HCT116 (cell line): ENCODE measurements around the gene RDH14. TPM values are rescaled to one million over a fixed set of nuclear protein-coding genes. Genes with fewer than 3 reads are reported as not detected.

ENCODE experiments used
- ATAC-seq: fragments of 200-7000 bp; cut with Tn5 transposase; 2 replicates; pipeline ENCODE4 v1.9.1; 2020; ENCODE audit warnings: mild to moderate bottlenecking, moderate library complexity
- BruUV-seq: library from RNA; stranded (reverse); fragments of 400-500 nt; replicated peaks from 2 replicates; lab custom pipeline; 2021; lab: Mats Ljungman, UMichigan
- CTCF ChIA-PET: fragments of 300-600 bp; sonication (Branson Sonifier 250); formaldehyde crosslinking; loops from one replicate; lab custom pipeline; 2021; ENCODE audit warnings: antibody characterized with exemption; lab: Charles Lee
- POLR2A ChIA-PET: fragments of 300-600, 350-600 bp; sonication (Branson Sonifier 250); formaldehyde crosslinking; loops from one replicate; lab custom pipeline; 2021; ENCODE audit warnings: antibody characterized with exemption; lab: Charles Lee
- RAD21 ChIA-PET, 2 experiments: fragments of 300-600 bp; sonication (Branson Sonifier 250); formaldehyde crosslinking; loops; one replicate each; lab custom pipeline; 2023; ENCODE audit warnings: low total read pairs in 2 of 2; ENCODE audit not compliant: uncharacterized antibody in 2 of 2, unreplicated experiment in 2 of 2, low non-redundant PET in 1 of 2; lab: Charles Lee
- DNase-seq: peaks from one replicate; pipeline ENCODE4 v3.0.0-alpha.2; 2010; ENCODE audit warnings: low read depth, low spot score
- H2AFZ ChIP-seq: fragments of 200-600 bp; shearing (Covaris generic), sonication (generic); 2 replicates; pipeline ENCODE4 v1.6.1; 2017; ENCODE audit warnings: low read depth, mixed run types, mixed read lengths, antibody characterized with exemption, low read length; ENCODE audit not compliant: poor library complexity, severe bottlenecking
- H3K27ac ChIP-seq: 2 replicates; pipeline ENCODE4 v1.5.1; 2012; ENCODE audit warnings: low read depth, low read length
- H3K27me3 ChIP-seq: fragments of 200-600 bp; sonication (generic); 2 replicates; pipeline ENCODE4 v1.6.1; 2016; ENCODE audit warnings: mixed run types, low read length, mixed read lengths; ENCODE audit not compliant: insufficient read depth
- H3K36me3 ChIP-seq, 2 experiments: fragments of 200-500 bp in 1 of 2; fragments of 200-600 bp in 1 of 2; sonication (Bioruptor generic) in 1 of 2; sonication (generic) in 1 of 2; 2 replicates each; pipeline versions ENCODE4 v1.5.1 to v1.6.1; 2014 to 2016; ENCODE audit warnings: low read length in 2 of 2, inconsistent platforms in 1 of 2, mixed read lengths in 1 of 2, mixed run types in 1 of 2; ENCODE audit not compliant: insufficient read depth in 2 of 2, control insufficient read depth in 1 of 2
- H3K4me1 ChIP-seq, 2 experiments: fragments of 200-600 bp in 1 of 2; sonication (generic) in 1 of 2; 2 replicates each; pipeline versions ENCODE4 v1.5.1 to v1.6.1; 2012 to 2017; ENCODE audit warnings: low read length in 2 of 2, inconsistent platforms in 1 of 2, mild to moderate bottlenecking in 1 of 2, mixed read lengths in 1 of 2, mixed run types in 1 of 2, moderate library complexity in 1 of 2; ENCODE audit not compliant: insufficient read depth in 2 of 2, control insufficient read depth in 1 of 2
- H3K4me2 ChIP-seq: fragments of 200-600 bp; sonication (generic); 2 replicates; pipeline ENCODE4 v1.6.1; 2017; ENCODE audit warnings: mixed run types, low read length, mixed read lengths
- H3K4me3 ChIP-seq, 2 experiments: fragments of 200-600 bp in 1 of 2; sonication (generic) in 1 of 2; replicated peaks in 1 of 2; 2 replicates each; pipeline ENCODE4 v1.5.1; 2011 to 2016; ENCODE audit warnings: low read length in 2 of 2, control low read depth in 1 of 2, low read depth in 1 of 2, mild to moderate bottlenecking in 1 of 2, mixed read lengths in 1 of 2, mixed run types in 1 of 2
- H3K79me2 ChIP-seq: fragments of 200-600 bp; sonication (generic); 2 replicates; pipeline ENCODE4 v1.6.1; 2017; ENCODE audit warnings: mild to moderate bottlenecking, mixed run types, low read length, moderate library complexity, mixed read lengths; ENCODE audit not compliant: insufficient read depth
- H3K9ac ChIP-seq: fragments of 200-600 bp; sonication (generic); 2 replicates; pipeline ENCODE4 v1.6.1; 2016; ENCODE audit warnings: low read length, mixed read lengths
- H3K9me2 ChIP-seq: fragments of 200-600 bp; sonication (generic), shearing (Covaris generic); 2 replicates; pipeline ENCODE4 v1.6.1; 2017; ENCODE audit warnings: mixed run types, mild to moderate bottlenecking, moderate library complexity; ENCODE audit not compliant: insufficient read depth
- H3K9me3 ChIP-seq, 2 experiments: fragments of 200-500 bp in 1 of 2; fragments of 200-600 bp in 1 of 2; sonication (Bioruptor generic) in 1 of 2; sonication (generic) in 1 of 2; 2 replicates each; pipeline ENCODE4 v1.6.1; 2014 to 2017; ENCODE audit warnings: low read length in 2 of 2, mixed read lengths in 2 of 2, inconsistent platforms in 1 of 2, low read depth in 1 of 2, mild to moderate bottlenecking in 1 of 2, mixed run types in 1 of 2, moderate library complexity in 1 of 2; ENCODE audit not compliant: control insufficient read depth in 1 of 2, insufficient read depth in 1 of 2
- H4K20me1 ChIP-seq: fragments of 200-600 bp; sonication (generic), shearing (Covaris generic); 2 replicates; pipeline ENCODE4 v1.6.1; 2017; ENCODE audit warnings: mixed run types, mild to moderate bottlenecking, moderate library complexity; ENCODE audit not compliant: insufficient read depth
- CEBPB ChIP-seq: IDR thresholded peaks from 2 replicates; pipeline ENCODE4 v1.6.1; 2012; ENCODE audit warnings: low read depth
- EGR1 ChIP-seq: IDR thresholded peaks from 2 replicates; pipeline ENCODE4 v1.6.1; 2012; ENCODE audit warnings: low read depth
- EZH2phosphoT487 ChIP-seq: fragments of 200-600 bp; IDR thresholded peaks from 2 replicates; pipeline ENCODE4 v1.6.1; 2018; ENCODE audit warnings: antibody characterized with exemption, borderline replicate concordance
- FOSL1 ChIP-seq: IDR thresholded peaks from 2 replicates; pipeline ENCODE4 v1.6.1; 2012; ENCODE audit warnings: low read depth
- POLR2A ChIP-seq: IDR thresholded peaks from 2 replicates; pipeline ENCODE4 v1.7.0; 2011; ENCODE audit warnings: borderline replicate concordance; ENCODE audit not compliant: insufficient read depth, insufficient read length; ENCODE audit errors: extremely low read depth
- POLR2AphosphoS5 ChIP-seq: IDR thresholded peaks from 2 replicates; pipeline ENCODE4 v1.6.1; 2011; ENCODE audit warnings: mild to moderate bottlenecking, low read depth, low read length, moderate library complexity
- SIN3A ChIP-seq: IDR thresholded peaks from 2 replicates; pipeline ENCODE4 v1.6.1; 2012; ENCODE audit warnings: low read depth
- SRF ChIP-seq: IDR thresholded peaks from 2 replicates; pipeline ENCODE4 v1.6.1; 2012; ENCODE audit warnings: low read depth
- ZFX ChIP-seq: fragments of 450-650 bp; IDR thresholded peaks from 2 replicates; pipeline ENCODE4 v1.6.1; 2017
- ZNF274 ChIP-seq: fragments of 200-500 bp; sonication (Bioruptor generic); IDR thresholded peaks from 2 replicates; pipeline ENCODE4 v1.6.1; 2014; ENCODE audit warnings: mild to moderate bottlenecking, low read depth, low read length, inconsistent platforms
- intact Hi-C: fragments of 100-400 bp; cut with micrococcal nuclease; formaldehyde crosslinking; loops from 2 replicates; pipeline ENCODE4 v1.10.0; 2022
- total RNA-seq: library from RNA; stranded (reverse); gene quantifications from one replicate; pipeline ENCODE4 v1.2.1, GENCODE V29; 2021; ENCODE audit not compliant: unreplicated experiment
- TF ChIP-seq, protein P1 (sequence below): IDR thresholded peaks from 2 replicates; pipeline ENCODE4 v1.6.1; 2012
- TF ChIP-seq, protein P2 (sequence below), 3 experiments: fragments of 200-600 bp in 1 of 3; sonication (generic) in 1 of 3; IDR thresholded peaks in 2 of 3; conservative IDR thresholded peaks in 1 of 3; 2 replicates each; pipeline ENCODE4 v1.5.1; 2012 to 2017; ENCODE audit warnings: low read depth in 2 of 3, low read length in 2 of 3, antibody characterized with exemption in 1 of 3, borderline replicate concordance in 1 of 3, control low read depth in 1 of 3, mild to moderate bottlenecking in 1 of 3, mixed read lengths in 1 of 3, mixed run types in 1 of 3, moderate library complexity in 1 of 3; ENCODE audit not compliant: insufficient read depth in 1 of 3

Gene RDH14
- total RNA-seq, 1 experiment from 2014 or later: 15.5 TPM

DNA sequence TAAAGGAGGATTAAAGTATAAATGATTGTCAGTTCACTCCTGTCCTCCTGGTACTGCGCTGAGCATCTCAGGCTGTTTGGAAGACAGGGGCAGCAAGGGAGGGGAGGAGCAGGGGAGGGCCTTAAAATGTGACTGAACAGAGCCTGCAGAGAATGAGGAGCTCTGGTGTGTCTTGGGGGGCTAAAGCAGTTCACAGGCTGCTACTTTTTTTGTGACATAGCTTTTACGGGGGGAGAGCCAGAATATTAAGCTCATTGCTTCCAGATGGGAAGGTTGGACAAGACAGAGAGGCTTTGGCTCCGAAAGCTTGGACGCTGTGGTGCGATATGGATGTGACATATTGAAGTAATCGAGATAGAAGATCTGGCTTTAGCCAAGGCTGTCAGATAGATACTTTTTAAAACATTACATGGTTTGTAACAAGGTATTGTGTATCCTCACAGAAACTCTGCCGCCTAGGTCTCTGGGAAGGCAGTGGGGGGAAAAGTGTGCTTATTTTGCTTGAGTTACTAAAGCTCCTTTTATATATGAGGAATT is 40.5 kb downstream of the RDH14 start:
- ChIA-PET CTCF (interaction anchor here (0.6 to 2.3 kb wide), 9 partner anchors 10 to 1342 kb away, joined by 3 to 8 read pairs (median 6); partner anchors contain the start of gene RDH14), RAD21 (no interaction called here), POLR2A (no interaction called here)
- Histone ChIP-seq H3K4me2 (no peak overlapping the region), H3K9me2 (no peaks in the 10 kb centered on the region), H3K4me3 (no peak overlapping the region), H3K9me3 (no peaks in the 10 kb centered on the region), H3K79me2 (no peaks in the 10 kb centered on the region), H3K27ac (no peak overlapping the region), H3K4me1 (no peaks in the 10 kb centered on the region), H4K20me1 (no peaks in the 10 kb centered on the region), H3K9ac (no peak overlapping the region), H2AFZ (no peak overlapping the region), H3K36me3 (no peaks in the 10 kb centered on the region), H3K27me3 (peaks cover 11% of the 10 kb centered on the region; the same call in 1 of the 2 replicates)
- DNase-seq (no peak), ATAC-seq (no peak)
- intact Hi-C loops: loop anchor here (1.0 to 5.0 kb wide), 3 partner anchors 232 to 1343 kb away; no protein-coding TSS in a partner anchor
- no TSS peak for BruUV-seq
- no peak for TF ChIP-seq SIN3A
- TF ChIP-seq ZFX: no peak
- TF ChIP-seq, protein P1, sequence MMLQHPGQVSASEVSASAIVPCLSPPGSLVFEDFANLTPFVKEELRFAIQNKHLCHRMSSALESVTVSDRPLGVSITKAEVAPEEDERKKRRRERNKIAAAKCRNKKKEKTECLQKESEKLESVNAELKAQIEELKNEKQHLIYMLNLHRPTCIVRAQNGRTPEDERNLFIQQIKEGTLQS: no peak
- no peak for TF ChIP-seq EZH2phosphoT487
- TF ChIP-seq, protein P2, sequence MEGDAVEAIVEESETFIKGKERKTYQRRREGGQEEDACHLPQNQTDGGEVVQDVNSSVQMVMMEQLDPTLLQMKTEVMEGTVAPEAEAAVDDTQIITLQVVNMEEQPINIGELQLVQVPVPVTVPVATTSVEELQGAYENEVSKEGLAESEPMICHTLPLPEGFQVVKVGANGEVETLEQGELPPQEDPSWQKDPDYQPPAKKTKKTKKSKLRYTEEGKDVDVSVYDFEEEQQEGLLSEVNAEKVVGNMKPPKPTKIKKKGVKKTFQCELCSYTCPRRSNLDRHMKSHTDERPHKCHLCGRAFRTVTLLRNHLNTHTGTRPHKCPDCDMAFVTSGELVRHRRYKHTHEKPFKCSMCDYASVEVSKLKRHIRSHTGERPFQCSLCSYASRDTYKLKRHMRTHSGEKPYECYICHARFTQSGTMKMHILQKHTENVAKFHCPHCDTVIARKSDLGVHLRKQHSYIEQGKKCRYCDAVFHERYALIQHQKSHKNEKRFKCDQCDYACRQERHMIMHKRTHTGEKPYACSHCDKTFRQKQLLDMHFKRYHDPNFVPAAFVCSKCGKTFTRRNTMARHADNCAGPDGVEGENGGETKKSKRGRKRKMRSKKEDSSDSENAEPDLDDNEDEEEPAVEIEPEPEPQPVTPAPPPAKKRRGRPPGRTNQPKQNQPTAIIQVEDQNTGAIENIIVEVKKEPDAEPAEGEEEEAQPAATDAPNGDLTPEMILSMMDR (IDR thresholded peaks at IDR 0.05 in 2 of 3, conservative IDR thresholded peaks at IDR 0.05 in 1 of 3; ENCODE audit: borderline replicate concordance in 1 of 3, insufficient read depth in 1 of 3, low read depth in 2 of 3, low read length in 2 of 3): no peak
- TF ChIP-seq CEBPB: no peak
- no peak for TF ChIP-seq ZNF274
- TF ChIP-seq POLR2AphosphoS5: no peak
- no peak for TF ChIP-seq EGR1
- TF ChIP-seq FOSL1: no peak
- no peak for TF ChIP-seq SRF
- no peak for TF ChIP-seq POLR2A
